Stimulated activated CD8-positive, alpha-beta memory T cell treated with anti-CD3 and anti-CD28 coated beads, Interleukin-4, amount 100 ng/mL, for 4 hours (primary cell): ENCODE results near the gene MFGE8.
"Not testable (repeated sequence)": the region's sequence is repeated elsewhere in the genome, so short reads cannot be mapped to it uniquely, and the experiment has no call there.

Experiments used
- DNase-seq, 2 donors: peaks; one replicate each; pipeline ENCODE4 v3.0.0-alpha.2; 2020; ENCODE audit warnings: low read depth in 2 of 2, low spot score in 1 of 2

MFGE8 gene, protein sequence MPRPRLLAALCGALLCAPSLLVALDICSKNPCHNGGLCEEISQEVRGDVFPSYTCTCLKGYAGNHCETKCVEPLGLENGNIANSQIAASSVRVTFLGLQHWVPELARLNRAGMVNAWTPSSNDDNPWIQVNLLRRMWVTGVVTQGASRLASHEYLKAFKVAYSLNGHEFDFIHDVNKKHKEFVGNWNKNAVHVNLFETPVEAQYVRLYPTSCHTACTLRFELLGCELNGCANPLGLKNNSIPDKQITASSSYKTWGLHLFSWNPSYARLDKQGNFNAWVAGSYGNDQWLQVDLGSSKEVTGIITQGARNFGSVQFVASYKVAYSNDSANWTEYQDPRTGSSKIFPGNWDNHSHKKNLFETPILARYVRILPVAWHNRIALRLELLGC

DNA sequence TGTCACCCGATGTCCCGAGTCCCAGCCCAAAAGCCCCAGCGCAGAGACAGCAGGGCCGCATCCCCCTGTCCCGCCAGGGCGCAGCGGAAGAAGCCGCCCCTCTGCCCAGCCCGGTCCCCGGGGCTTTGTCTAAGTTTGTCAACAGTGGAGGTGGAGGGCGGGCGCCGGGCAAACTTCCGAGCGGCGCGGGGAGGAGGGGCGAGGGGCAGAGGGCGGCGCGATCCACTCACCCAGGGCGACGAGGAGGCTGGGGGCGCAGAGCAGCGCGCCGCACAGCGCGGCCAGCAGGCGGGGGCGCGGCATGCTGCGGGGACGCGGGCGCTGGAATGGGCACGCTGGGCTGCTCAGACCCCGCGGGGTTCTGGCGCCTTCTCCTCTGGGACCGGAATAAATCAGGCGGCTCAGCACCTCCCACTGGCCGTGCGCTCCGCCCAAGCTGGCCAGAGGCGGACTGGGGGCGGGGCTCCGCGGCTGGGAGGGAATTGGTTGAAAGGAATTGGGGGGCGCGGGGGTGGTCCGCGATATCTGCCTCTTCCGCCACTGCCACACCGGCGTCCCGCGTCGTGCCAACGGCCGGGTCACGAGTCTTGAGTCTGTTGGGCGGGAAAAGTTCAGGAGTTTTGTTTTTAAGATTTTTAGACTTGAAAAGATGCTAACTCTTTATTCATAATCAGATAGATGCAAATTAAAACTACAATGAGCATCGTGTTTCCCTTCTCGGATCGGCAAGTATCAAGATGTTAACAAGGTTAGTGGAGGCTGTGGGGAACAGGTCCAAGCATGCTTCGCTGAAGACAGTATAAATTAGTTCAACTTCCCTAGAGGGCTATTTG lies at the start of gene MFGE8:
Gene MFGE8 (minus strand): TSS at position 363 of the 833 bp plus-strand sequence. CDS start 60 bp downstream, at position 303.
- DNase-seq: peak; percentile 27 to 37

DNA sequence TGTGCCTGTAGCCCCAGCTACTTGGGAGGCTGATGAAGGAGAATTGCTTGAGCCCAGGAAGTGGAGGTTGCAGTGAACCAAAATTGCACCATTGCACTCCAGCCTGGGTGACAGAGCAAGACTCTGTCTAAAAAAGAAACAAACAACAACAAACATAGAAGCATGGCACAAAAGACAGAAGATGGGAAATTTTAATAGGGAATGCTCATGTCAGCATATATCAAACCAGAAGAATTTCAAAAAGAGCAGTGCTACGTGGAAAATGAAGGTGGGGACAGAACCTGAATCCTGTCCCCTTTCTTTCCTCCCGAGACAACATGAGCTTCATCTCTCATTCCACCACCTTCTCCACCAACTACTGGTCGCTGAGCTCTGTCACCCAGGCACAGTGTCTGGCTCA lies 46.3 kb upstream of the MFGE8 start:
- DNase-seq: no peak

DNA sequence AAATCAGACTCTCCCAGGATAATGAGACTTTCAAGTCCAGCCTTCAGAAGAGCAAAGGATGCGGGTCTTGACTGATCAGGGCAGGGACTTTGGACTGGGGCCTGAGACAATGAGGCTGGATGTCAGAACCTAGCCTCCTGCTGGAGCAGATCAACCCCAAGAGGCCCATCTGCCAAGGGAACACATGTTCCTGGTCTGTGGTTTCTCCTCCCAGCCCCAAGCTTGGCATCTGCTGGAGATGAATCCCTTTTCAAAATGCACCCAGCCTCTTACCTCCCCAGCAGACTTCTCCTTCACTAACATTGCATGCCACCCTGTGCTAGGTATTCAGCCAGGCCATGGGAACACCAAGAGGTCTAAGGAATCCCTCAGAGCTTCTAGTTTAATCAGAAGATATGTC lies 43.7 kb upstream of the MFGE8 start:
- DNase-seq: no peak

DNA sequence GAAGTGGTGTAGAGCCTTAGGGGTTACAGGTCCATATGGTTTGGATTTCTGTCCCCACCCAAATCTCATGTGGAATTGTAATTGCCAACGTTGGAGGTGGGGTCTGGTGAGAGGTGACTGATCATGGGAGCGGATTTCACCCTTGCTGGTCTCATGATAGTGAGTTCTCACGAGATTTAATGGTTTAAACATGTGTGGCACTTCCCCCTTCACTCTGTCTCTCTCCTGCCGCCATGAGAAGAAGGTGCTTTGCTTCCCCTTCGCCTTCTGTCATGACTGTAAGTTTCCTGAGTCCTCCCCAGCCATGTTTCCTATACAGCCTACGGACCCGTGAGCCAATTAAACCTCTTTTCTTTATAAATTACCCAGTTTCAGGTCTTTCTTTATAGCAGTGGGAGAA lies 43.1 kb upstream of the MFGE8 start:
- no peak for DNase-seq

DNA sequence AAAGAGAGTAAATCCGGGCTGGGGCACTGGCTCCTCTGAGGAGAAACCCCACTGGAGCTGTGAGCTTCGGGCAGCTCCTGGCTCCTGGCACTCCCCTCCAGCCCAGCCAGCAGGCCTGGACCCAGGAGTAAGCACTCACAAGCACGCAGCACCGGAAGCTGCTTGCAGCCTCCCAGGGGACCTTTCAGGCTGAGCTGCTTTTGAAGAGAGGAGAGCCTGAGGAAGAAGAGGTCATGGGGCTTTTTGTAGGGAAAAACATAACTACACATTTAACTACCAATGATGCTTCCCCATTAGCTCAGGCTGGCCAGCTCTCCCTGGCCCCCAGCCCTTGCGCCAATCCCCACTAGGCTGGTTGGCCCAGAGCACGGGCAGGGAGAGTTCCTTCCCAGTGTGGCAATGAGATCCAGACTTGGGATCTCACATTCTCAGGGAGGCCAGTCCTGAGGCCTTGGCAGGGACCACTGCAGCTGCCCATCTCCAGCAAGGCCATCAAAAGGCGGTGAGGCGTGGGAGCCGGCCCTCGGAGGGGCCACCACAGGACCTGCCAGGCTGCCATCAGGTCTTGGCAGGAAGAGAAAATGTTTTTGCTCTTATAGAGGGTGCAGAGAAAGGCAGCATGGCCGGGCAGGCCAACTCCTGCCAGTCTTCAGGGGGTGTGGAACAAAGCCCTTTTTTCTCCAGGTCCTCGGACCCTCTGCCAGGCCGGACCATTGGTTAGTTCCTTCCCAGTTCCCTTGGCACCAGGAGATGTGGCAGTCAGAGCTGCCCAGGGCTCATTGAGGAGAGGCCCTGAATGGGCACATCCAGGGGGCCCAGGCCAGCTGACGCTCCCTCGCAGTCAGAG lies 41.5 kb upstream of the MFGE8 start:
- DNase-seq: no peak

DNA sequence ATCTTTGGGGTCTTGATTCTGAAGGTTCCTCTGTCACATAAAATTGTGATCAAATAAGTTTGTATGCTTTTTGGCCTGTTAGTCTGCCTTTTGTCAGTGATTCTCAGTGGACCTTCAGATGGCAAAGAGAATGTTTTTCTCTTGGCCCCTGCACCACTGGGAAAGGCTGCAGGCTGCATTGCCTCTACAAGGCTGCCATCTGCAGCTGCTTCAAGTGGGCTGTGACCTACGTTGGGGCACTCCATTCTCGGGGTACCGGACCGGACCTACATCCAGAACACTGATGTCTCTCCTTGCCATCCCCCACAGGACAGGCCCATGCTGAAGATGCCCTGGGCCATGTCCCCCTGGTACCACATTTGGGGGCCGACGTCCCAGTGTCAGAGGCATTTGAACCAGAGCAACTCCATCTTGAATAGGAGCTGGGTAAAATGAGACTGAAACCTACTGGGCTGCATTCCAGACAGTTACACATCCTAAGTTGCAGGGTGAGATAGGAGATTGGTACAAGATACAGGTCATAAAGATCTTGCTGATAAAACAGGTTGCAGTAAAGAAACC lies 37.5 kb upstream of the MFGE8 start:
- no peak for DNase-seq

DNA sequence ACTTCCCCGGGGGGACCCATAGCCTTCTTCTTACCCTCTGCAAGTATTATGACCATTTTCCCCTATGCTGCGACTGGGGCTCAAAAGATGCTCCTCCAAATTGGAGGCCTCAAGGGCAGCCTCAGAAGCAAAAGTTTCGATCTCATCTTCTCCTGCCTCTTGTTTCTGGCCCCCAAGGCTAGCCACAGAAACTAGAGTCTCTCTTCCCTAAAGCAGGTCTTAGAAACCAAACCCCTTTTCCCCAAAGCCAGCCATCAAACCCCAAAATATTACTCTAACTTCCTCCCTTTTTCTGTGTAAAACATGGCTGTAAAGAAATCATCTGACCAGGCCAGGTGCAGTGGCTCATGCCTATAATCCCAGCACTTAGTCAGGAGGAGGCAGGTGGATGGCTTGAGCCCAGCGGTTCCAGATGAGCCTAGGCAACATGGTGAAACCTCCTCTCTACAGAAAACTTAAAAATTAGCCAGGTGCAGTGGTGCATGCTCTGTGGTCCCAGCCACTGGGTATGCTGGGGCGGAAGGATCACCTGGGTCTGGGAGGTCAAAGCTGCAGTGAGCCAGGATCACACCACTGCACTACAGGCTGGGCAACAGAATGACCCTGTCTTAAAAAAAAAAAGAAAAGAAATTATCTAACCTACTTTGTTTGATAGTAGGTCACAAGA lies 36.7 kb upstream of the MFGE8 start:
- no peak for DNase-seq

DNA sequence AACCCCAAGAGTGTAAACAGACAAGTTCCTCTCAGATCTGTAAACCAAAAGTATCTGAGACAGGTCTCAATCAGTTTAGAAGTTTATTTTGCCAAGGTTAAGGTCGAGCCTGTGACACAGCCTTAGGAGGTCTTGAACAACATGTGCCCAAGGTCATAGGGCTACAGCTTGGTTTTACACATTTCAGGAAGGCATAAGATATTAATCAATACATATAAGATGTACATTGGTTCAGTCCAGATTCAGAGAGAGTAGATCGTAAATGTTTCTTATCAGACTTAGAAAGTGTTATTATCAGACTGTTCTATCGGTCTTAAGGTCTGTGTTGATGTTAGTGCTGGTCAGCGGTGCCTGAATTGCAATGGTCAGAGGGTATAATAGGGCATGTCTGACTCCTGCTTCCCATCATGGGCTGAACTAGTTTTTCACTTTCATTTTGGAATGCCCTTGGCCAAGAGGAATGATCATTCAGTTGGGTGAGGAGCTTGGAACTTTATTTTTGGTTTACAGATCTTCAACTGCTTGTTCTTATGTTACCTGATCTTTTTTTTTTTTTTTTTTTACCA lies 27.0 kb upstream of the MFGE8 start:
- DNase-seq: no peak

DNA sequence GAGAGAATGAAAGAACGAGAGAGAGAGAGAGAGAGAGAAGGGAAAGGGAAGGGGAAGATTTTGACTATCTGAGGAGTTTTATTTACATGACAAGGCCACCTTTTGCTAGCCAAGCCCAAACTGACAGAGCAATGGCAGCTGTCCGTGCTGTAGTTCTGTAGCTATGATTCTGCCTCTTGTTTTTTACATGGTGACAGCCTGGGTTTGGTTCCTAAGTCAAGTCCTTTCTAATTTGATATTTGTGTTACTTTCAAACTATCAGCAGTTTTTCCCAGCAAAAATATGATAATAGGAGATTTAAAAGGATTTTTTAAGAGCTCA lies 26.3 kb upstream of the MFGE8 start:
- DNase-seq: no peak

DNA sequence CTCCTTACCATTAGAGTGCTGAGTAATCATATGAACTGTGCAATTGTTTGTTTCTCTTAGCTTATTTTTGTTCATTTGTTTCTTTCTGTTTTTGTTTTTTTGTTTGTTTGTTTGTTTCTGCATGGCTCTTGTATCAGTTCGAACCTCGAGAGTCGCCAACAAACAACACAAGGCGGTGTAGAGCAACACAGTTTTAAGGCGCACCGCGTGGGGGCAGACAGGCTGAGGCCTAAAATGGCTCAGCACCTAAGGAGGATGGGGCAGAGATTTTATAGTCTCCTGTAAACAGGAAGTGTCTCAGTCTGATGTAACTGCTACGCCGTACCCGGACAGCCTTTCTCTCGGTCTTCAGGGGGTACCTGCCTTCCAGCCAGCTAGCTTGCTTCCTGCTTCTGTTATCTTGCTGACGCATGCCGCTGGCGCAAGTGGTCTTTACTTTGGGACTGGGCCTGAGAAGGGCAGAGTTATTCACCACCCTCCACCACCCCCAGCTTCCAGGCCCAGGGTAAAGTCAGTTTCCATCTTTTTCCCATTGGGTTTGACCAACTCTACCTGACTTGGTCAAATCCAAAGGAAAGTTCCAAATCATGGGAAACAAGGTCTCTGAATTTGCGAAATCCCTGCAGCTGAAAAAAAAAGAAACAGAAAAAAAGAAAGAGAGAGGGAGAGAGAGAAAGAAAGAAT lies 25.8 kb upstream of the MFGE8 start:
- no peak for DNase-seq

DNA sequence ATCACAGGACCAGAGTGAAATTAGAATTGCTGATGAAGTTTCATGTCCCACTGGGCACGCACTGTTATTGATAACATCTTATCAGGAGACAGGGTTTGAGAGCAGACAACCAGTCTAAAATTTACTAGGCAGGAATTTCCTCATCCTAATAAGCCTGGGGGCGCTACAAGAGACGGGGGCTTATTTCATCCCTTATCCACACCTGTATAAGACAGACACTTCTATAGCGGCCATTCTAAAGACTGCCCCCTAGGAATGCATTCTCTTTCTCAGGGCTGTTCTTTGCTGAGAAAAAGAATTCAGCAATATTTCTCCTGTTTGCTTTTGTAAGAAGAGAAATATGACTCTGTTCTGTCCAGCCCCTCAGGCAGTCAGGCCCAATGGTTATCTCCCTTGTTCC lies 21.3 kb upstream of the MFGE8 start:
- DNase-seq: not testable (repeated sequence)

DNA sequence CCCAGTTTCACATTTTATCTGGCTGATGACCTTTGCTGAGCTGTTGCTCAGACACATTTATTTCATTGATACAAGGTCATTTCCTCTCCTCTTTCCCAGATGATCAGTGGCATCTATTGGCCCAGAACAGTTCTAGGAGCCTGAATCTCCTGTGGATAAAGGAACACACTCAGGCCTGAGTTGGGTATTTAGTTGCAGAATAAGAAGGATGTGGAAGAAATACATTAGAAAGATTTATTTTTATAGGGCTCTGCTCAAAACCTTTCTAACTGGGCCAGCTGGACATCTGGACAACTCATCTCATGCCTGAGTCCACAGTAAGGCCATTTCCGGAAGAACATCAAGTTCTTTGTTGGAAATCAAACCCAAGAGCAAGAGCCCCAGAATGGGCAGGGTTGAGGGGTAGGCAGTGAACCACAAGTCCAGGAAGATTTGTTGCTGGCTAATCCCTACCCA lies 19.7 kb upstream of the MFGE8 start:
- no peak for DNase-seq

DNA sequence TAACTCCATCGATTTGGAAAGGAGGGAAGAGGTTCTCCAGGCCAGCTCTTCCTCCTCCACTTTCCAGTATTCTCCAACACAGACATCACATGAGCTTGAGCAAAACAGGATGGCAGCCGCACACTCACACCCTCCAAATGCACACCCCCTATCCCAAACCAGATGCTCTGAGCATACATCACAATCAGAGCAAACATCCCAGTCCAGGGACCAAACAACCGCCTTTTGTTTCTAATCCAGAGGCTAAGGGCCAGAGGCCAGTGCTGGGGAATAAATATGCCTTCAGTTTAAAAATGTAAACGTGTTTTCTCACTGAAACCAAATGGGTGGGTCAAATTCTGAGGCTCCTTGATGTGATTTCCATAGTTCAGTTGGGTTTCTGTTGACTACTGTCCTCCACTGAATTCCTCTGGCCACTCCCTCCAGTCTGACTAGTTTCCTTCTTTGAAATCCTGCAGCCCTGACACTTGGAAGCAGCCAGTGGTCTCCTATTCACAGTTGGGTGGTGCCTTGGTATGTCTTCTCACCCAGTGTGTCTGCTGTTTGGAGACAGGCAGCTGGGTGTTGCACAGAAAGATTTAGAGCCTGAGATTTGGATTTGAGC lies 19.2 kb upstream of the MFGE8 start:
- no peak for DNase-seq

DNA sequence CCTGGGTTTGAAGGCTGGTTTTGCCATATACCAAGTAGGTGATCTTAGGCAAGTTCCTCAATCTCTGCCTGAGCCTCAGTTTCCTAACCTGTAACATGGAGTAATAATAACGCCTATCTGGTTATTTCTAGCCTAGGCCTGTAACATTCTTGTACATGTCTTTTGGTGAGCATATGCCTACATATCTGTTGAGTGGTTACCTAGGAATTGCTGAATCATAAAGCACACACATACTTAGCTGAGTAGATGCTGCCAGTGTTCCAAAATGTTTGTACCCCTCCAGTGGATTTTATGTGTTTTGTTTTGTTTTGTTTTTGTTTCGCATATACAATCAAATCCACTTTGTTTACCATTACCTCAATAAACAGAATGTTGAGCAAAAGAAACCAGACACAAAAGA lies 17.4 kb upstream of the MFGE8 start:
- DNase-seq: no peak

DNA sequence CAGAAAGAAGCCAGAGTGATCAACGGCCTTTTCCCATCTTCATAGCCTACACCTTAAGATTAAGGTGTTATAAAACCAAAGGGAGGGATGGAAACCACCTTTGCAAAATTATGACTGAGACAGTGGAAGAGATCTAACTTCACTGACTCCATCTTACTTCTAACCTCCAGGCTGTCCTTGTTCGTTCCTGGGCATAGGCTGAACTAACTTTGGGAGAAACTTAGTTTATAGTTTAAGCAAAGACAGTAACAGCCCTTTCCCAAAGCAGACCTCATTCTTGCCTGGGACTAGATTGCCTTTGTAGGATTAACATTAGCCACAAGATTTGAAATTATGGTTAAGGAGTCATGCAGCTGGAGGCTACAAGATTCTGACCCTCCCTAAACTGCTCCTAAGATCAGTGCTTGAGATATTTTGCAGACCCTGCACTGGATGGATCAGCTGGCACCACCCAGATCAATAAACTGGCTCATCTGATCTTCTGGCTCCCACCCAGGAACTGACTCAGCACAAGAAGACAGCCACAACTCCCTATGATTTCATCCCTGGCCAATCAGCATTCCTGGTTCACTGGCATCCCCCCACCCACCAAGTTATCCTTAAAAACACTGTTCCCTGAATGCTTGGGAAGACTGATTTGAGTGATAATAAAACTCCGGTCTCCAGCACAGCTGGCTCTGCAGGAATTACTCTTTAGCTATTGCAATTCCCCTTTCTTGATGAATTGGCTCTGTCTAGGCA lies 16.3 kb upstream of the MFGE8 start:
- DNase-seq: not testable (repeated sequence)

DNA sequence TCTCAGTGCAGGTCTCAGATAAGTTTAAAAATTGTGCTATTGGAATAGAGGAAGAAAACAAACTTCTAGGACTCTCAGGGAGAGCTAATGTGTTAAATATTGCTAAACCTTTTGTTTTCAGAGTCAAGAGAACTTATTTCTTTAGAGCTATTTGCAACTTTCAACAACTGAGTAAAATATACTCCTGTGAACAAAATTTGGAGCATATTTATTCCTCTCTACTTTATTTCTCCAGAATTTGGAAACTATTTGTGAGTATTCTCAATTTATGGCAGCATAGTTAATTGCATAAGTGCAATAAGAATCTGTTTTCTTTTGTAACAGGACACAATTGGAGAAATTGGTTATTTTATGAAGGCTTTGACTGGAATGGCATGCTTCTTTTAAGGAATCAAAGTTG lies 15.0 kb upstream of the MFGE8 start:
- not testable (repeated sequence) for DNase-seq

DNA sequence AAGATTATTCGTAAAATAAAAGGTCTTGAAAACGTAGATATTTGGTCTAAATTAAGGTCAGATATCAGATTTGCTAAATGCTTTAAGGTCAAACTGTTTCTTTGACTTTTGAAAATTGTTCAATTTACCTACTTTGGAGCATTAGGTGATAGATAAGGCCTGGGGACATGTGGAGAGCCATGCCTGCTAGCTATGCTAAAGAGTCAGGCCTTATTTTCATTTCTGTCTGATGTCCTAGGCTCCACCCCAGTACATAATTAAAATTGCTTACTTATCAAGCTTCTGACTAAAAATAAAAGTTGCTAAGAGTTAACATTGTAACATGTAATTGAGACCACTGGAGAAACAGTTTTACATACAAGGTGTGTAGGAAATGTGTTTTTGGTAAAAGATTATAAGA lies 12.5 kb upstream of the MFGE8 start:
- DNase-seq: not testable (repeated sequence)

DNA sequence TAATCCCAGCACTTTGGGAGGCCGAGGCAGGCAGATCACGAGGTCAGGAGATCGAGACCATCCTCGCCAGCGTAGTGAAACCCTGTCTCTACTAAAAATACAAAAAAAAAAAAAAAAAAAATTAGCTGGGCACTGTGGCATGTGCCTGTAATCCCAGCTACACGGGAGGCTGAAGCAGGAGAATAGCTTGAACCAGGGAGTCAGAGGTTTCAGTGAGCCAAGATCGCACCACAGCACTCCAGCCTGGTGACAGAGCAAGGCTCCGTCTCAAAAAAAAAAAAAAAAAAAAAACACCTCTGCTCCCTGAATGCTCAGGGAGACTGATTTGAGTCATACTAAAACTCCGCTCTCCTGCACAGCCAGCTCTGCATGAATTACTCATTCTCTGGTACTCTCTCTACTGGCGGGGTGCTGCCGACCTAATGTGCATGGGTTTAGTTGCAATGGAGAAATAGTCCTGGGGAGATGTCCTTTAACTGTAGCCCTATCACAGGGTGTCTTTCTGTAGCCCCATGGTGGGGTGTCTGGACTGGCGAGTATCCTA lies 7.8 kb upstream of the MFGE8 start:
- not testable (repeated sequence) for DNase-seq
